Left lung (tissue), 10 donors: ENCODE data around the gene SAPCD1. TPM values are rescaled to one million over a fixed set of nuclear protein-coding genes. Genes with fewer than 3 reads are reported as not detected.
"Not testable (repeated sequence)": the region's sequence is repeated elsewhere in the genome, so short reads cannot be mapped to it uniquely, and the experiment has no call there.

Source experiments
- ATAC-seq: fragments of 200-7000 bp; cut with Tn5 transposase; one replicate; pipeline ENCODE4 v1.9.1; 2020; ENCODE audit warnings: moderate library complexity
- DNase-seq, 4 donors: peaks; one replicate each; pipeline ENCODE4 v3.0.0-alpha.2; 2013 to 2020
- H3K27ac ChIP-seq, 2 donors: fragments of 200-600 bp; sonication (generic) in 1 of 2; one replicate each; pipeline versions ENCODE4 v1.5.0 to v1.8.0; 2020 to 2021
- H3K27me3 ChIP-seq, 2 donors: fragments of 200-600 bp; sonication (generic) in 1 of 2; one replicate each; pipeline versions ENCODE4 v1.5.0 to v1.8.0; 2020 to 2021
- H3K36me3 ChIP-seq, 2 donors: fragments of 200-600 bp; sonication (generic) in 1 of 2; one replicate each; pipeline versions ENCODE4 v1.5.0 to v1.8.0; 2020 to 2021
- H3K4me1 ChIP-seq, 2 donors: fragments of 200-600 bp; one replicate each; pipeline ENCODE4 v1.8.0; 2021
- H3K4me3 ChIP-seq, 2 donors: fragments of 200-600 bp; sonication (generic) in 1 of 2; one replicate each; pipeline versions ENCODE4 v1.5.0 to v1.8.0; 2020 to 2021; ENCODE audit warnings: mild to moderate bottlenecking in 1 of 2
- H3K9me3 ChIP-seq, 2 donors: fragments of 200-600 bp; sonication (generic) in 1 of 2; one replicate each; pipeline versions ENCODE4 v1.5.0 to v1.8.0; 2020 to 2021
- intact Hi-C, 2 donors: fragments of 100-400 bp; cut with DNase I; formaldehyde crosslinking; loops; one replicate each; pipeline versions ENCODE4 v1.11.2 to v1.14.2; 2022
- polyA plus RNA-seq, 6 donors: library from polyadenylated mRNA; unstranded; fragments of 120-200 nt; gene quantifications; one replicate each; pipeline ENCODE4 v1.2.1, GENCODE V29; 2013; ENCODE audit not compliant: insufficient read length in 6 of 6
- total RNA-seq, 2 donors: library from RNA; stranded (reverse); fragmentation: NEBNext Ultra II Directional; extraction: Animal tissue kit (Norgen Biotek cat#: 25700); gene quantifications; one replicate each; pipeline ENCODE4 v1.2.1, GENCODE V29; 2021
- TF ChIP-seq, protein P1 (sequence below), 2 donors: fragments of 200-600 bp; sonication (generic) in 1 of 2; IDR thresholded peaks; one replicate each; pipeline versions ENCODE4 v1.5.0 to v1.8.0; 2021; ENCODE audit warnings: antibody characterized with exemption in 2 of 2
- donor health status: DM: no; HTN: yes; CAD: no.
- donor health status: DM: no; HTN: no; CAD: no.

The SAPCD1 gene
- total and polyA plus RNA-seq, 8 donors = 1.3 to 11.1 (median 7.4) TPM

GRCh38 chr6:31791324-31792089, 29.1 kb downstream of the SAPCD1 start:
- H3K4me3 ChIP-seq = no peak overlapping the region
- H3K27ac ChIP-seq = no peak overlapping the region
- peak in 2 of 4 donors; percentile 49 to 58 for DNase-seq
- ATAC-seq = no peak
- no peaks in the 10 kb centered on the region for H3K9me3 ChIP-seq
- no peaks in the 10 kb centered on the region for H3K27me3 ChIP-seq
- H3K4me1 ChIP-seq = peaks cover 15 to 32% of the 10 kb centered on the region in 2 donors
- peaks cover 0 to 54% of the 10 kb centered on the region in 2 donors for H3K36me3 ChIP-seq
- TF ChIP-seq, protein P1, sequence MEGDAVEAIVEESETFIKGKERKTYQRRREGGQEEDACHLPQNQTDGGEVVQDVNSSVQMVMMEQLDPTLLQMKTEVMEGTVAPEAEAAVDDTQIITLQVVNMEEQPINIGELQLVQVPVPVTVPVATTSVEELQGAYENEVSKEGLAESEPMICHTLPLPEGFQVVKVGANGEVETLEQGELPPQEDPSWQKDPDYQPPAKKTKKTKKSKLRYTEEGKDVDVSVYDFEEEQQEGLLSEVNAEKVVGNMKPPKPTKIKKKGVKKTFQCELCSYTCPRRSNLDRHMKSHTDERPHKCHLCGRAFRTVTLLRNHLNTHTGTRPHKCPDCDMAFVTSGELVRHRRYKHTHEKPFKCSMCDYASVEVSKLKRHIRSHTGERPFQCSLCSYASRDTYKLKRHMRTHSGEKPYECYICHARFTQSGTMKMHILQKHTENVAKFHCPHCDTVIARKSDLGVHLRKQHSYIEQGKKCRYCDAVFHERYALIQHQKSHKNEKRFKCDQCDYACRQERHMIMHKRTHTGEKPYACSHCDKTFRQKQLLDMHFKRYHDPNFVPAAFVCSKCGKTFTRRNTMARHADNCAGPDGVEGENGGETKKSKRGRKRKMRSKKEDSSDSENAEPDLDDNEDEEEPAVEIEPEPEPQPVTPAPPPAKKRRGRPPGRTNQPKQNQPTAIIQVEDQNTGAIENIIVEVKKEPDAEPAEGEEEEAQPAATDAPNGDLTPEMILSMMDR (IDR thresholded peaks at IDR 0.05) = peak; percentile 25 to 37
- intact Hi-C loops = no loop called here

- H3K4me3 ChIP-seq = no peak overlapping the region
- peaks cover 0 to 54% of the 10 kb centered on the region in 2 donors for H3K36me3 ChIP-seq
- DNase-seq (no peak), ATAC-seq (no peak)
- H3K4me1 ChIP-seq = peaks cover 15 to 37% of the 10 kb centered on the region in 2 donors
- no peaks in the 10 kb centered on the region for H3K9me3 ChIP-seq
- intact Hi-C loops = no loop called here
- no peaks in the 10 kb centered on the region for H3K27me3 ChIP-seq
- TF ChIP-seq, protein P1 (IDR thresholded peaks at IDR 0.05) = no peak
- no peak overlapping the region for H3K27ac ChIP-seq
Measured at GRCh38 chr6:31792090-31792374, 29.6 kb downstream of the SAPCD1 start.

DNA sequence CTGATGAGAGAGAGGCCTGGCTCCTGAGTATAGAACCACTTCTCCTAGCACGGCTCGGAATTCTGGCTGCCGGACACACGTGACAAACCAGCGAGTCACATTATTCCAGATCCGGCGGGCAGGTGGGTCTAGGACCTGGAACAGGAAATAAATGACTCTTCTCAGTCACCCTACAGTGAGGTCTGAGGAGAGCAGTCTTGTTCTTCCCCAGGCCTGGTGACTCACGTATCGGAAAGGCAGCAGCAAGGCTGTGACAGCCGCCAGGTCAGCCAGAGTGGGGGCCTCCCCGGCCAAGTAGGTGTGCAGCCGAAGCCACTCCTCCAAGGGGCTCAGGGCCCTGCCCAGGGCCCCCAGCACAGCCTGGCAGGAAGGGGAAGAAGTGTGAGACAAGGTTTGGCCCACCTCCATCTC, 30.3 kb downstream of the SAPCD1 start:
- H3K4me3 ChIP-seq = no peak overlapping the region
- H3K9me3 ChIP-seq = no peaks in the 10 kb centered on the region
- no peaks in the 10 kb centered on the region for H3K27me3 ChIP-seq
- ATAC-seq (no peak), DNase-seq (peak in 1 of 4 donors; percentile 64)
- TF ChIP-seq, protein P1 (IDR thresholded peaks at IDR 0.05) = no peak
- peaks cover 0 to 56% of the 10 kb centered on the region in 2 donors for H3K36me3 ChIP-seq
- intact Hi-C loops = no loop called here
- no peak overlapping the region for H3K27ac ChIP-seq
- peaks cover 15 to 42% of the 10 kb centered on the region in 2 donors for H3K4me1 ChIP-seq

DNA sequence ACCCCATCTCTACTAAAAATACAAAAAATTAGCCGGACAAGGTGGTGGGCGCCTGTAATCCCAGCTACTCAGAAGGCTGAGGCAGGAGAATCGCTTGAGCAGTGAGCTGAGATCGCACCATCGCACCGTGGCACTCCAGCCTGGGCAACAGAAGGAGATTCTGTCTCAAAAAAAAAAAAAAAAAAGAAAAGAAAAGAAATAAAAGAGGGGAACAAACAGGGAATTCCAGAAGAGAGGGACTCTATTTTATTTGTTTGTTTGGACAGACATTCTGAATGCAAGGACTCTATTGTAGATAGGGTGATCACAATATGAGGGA, 31.4 kb downstream of the SAPCD1 start:
- ATAC-seq, intact Hi-C loops, H3K27ac ChIP-seq, H3K9me3 ChIP-seq, H3K27me3 ChIP-seq, DNase-seq: not testable (repeated sequence)
- peak overlapping the region in 1 of 2 donors; percentile 90 for H3K4me3 ChIP-seq
- peaks cover 0 to 47% of the 10 kb centered on the region in 2 donors for H3K36me3 ChIP-seq
- peaks cover 15 to 45% of the 10 kb centered on the region in 2 donors for H3K4me1 ChIP-seq

DNA sequence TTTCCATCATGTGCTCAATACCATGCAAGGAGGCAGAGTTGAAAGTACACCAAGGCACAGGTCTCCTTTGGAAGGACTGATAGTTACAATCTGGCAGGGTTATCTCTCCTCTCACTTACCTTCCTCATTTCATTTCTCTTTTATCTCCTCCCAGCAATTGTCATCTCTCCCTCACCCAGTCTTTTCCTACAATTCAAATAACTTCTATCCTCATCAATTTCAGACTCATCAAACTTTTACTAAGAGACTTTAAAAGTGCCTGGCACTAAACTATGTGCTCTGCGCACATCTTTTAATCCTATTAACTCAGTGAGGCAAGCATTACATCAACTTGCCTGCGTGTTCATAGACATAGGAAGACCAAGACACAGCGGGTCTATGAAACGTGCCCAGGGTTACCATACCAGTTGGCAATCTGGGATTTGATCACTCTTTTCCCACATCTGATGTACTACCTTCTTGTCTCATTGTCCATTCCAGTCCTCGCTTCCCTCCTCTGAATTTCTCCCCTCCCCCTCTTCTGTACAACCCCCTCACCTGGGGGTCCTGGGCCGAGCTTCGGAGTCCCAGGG, 31.9 kb downstream of the SAPCD1 start:
- Histone ChIP-seq H3K4me3 (peak overlapping the region; percentile 90 to 97), H3K27ac (peak overlapping the region; percentile 93 to 96), H3K27me3 (no peaks in the 10 kb centered on the region), H3K36me3 (peaks cover 0 to 42% of the 10 kb centered on the region in 2 donors), H3K9me3 (no peaks in the 10 kb centered on the region), H3K4me1 (peaks cover 15 to 45% of the 10 kb centered on the region in 2 donors)
- intact Hi-C loops = no loop called here
- TF ChIP-seq, protein P1 (IDR thresholded peaks at IDR 0.05) = no peak
- DNase-seq = no peak
- ATAC-seq = no peak
